ENCODE data around the gene MFSD2A.

DNA sequence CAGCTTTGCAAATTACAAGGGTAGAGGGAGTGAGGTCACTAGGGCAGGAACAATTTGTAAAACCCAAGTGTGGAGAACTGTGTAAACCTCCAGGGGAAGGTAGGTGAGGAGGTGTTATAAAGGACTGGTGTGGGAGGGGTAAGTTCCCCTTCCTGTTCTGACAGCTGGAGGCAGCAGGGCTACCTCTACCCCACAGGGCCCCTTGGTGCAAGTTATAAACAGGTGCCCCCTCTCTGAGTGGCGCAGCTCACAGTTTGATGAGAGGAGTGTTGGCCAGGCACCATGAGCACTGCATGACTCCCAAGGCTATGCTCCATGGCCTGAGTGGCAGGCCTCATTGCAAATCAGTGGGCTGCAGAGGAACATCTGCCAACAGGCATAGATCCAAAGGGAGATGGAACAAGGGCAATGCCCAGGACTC lies 41.0 kb downstream of the MFSD2A start:
- TF ChIP-seq BHLHE40 (IDR thresholded peaks at IDR 0.05; ENCODE audit: borderline replicate concordance in 1 of 2, low read depth in 2 of 2, low read length in 1 of 2) (peak in 1 of 2 experiments; percentile 22; a peak in 1 of 4 replicates), YBX1 (IDR thresholded peaks at IDR 0.05) (no peak), POLR2AphosphoS5 (IDR thresholded peaks at IDR 0.05; ENCODE audit: low read length) (no peak)
- TF ChIP-seq, protein P1, sequence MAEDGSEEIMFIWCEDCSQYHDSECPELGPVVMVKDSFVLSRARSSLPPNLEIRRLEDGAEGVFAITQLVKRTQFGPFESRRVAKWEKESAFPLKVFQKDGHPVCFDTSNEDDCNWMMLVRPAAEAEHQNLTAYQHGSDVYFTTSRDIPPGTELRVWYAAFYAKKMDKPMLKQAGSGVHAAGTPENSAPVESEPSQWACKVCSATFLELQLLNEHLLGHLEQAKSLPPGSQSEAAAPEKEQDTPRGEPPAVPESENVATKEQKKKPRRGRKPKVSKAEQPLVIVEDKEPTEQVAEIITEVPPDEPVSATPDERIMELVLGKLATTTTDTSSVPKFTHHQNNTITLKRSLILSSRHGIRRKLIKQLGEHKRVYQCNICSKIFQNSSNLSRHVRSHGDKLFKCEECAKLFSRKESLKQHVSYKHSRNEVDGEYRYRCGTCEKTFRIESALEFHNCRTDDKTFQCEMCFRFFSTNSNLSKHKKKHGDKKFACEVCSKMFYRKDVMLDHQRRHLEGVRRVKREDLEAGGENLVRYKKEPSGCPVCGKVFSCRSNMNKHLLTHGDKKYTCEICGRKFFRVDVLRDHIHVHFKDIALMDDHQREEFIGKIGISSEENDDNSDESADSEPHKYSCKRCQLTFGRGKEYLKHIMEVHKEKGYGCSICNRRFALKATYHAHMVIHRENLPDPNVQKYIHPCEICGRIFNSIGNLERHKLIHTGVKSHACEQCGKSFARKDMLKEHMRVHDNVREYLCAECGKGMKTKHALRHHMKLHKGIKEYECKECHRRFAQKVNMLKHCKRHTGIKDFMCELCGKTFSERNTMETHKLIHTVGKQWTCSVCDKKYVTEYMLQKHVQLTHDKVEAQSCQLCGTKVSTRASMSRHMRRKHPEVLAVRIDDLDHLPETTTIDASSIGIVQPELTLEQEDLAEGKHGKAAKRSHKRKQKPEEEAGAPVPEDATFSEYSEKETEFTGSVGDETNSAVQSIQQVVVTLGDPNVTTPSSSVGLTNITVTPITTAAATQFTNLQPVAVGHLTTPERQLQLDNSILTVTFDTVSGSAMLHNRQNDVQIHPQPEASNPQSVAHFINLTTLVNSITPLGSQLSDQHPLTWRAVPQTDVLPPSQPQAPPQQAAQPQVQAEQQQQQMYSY (CRISPR knock-in tag; IDR thresholded peaks at IDR 0.05) = no peak
- TF ChIP-seq, protein P2, sequence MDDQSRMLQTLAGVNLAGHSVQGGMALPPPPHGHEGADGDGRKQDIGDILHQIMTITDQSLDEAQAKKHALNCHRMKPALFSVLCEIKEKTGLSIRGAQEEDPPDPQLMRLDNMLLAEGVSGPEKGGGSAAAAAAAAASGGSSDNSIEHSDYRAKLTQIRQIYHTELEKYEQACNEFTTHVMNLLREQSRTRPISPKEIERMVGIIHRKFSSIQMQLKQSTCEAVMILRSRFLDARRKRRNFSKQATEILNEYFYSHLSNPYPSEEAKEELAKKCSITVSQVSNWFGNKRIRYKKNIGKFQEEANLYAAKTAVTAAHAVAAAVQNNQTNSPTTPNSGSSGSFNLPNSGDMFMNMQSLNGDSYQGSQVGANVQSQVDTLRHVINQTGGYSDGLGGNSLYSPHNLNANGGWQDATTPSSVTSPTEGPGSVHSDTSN (IDR thresholded peaks at IDR 0.05; ENCODE audit: insufficient replicate concordance, low read depth, low read length) = peak; percentile 77
- TF ChIP-seq, protein P3, sequence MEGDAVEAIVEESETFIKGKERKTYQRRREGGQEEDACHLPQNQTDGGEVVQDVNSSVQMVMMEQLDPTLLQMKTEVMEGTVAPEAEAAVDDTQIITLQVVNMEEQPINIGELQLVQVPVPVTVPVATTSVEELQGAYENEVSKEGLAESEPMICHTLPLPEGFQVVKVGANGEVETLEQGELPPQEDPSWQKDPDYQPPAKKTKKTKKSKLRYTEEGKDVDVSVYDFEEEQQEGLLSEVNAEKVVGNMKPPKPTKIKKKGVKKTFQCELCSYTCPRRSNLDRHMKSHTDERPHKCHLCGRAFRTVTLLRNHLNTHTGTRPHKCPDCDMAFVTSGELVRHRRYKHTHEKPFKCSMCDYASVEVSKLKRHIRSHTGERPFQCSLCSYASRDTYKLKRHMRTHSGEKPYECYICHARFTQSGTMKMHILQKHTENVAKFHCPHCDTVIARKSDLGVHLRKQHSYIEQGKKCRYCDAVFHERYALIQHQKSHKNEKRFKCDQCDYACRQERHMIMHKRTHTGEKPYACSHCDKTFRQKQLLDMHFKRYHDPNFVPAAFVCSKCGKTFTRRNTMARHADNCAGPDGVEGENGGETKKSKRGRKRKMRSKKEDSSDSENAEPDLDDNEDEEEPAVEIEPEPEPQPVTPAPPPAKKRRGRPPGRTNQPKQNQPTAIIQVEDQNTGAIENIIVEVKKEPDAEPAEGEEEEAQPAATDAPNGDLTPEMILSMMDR (IDR thresholded peaks at IDR 0.05 in 2 of 3, conservative IDR thresholded peaks at IDR 0.05 in 1 of 3; ENCODE audit: control insufficient read depth in 2 of 3, extremely low read depth in 1 of 3, insufficient read depth in 1 of 3, low read depth in 3 of 3, low read length in 3 of 3) = 0 out of 6 replicates have a peak, but pooled peaks of 1 of the 3 experiments have one; percentile 11
- TF ChIP-seq, protein P4, sequence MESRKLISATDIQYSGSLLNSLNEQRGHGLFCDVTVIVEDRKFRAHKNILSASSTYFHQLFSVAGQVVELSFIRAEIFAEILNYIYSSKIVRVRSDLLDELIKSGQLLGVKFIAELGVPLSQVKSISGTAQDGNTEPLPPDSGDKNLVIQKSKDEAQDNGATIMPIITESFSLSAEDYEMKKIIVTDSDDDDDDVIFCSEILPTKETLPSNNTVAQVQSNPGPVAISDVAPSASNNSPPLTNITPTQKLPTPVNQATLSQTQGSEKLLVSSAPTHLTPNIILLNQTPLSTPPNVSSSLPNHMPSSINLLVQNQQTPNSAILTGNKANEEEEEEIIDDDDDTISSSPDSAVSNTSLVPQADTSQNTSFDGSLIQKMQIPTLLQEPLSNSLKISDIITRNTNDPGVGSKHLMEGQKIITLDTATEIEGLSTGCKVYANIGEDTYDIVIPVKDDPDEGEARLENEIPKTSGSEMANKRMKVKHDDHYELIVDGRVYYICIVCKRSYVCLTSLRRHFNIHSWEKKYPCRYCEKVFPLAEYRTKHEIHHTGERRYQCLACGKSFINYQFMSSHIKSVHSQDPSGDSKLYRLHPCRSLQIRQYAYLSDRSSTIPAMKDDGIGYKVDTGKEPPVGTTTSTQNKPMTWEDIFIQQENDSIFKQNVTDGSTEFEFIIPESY (IDR thresholded peaks at IDR 0.05) = no peak

Measured in GM12878 (cell line).